Suprapubic skin (tissue), 3 donors: Measurements from ENCODE around the gene AKR1C1.

Experiments
- CTCF ChIP-seq, 2 donors: fragments of 200-600 bp in 1 of 2; fragments of 450-650 bp in 1 of 2; sonication (generic) in 1 of 2; IDR thresholded peaks; one replicate each; pipeline ENCODE4 v1.5.1; 2016 to 2019; ENCODE audit warnings: antibody characterized with exemption in 2 of 2, mild to moderate bottlenecking in 1 of 2, moderate library complexity in 1 of 2
- POLR2AphosphoS5 ChIP-seq, 3 donors: sonication (generic); formaldehyde crosslinking; IDR thresholded peaks; one replicate each; pipeline ENCODE4 v1.6.1; 2017; ENCODE audit warnings: antibody characterized with exemption in 3 of 3

GRCh38 chr10:5002013-5002727, 39.0 kb downstream of the AKR1C1 start:
- no peak for TF ChIP-seq CTCF (IDR thresholded peaks at IDR 0.05)
- no peak for TF ChIP-seq POLR2AphosphoS5 (IDR thresholded peaks at IDR 0.05)
